ENCODE data around the gene SNX9.
"Not testable (repeated sequence)": the region's sequence is repeated elsewhere in the genome, so short reads cannot be mapped to it uniquely, and the experiment has no call there.

Gene SNX9

DNA sequence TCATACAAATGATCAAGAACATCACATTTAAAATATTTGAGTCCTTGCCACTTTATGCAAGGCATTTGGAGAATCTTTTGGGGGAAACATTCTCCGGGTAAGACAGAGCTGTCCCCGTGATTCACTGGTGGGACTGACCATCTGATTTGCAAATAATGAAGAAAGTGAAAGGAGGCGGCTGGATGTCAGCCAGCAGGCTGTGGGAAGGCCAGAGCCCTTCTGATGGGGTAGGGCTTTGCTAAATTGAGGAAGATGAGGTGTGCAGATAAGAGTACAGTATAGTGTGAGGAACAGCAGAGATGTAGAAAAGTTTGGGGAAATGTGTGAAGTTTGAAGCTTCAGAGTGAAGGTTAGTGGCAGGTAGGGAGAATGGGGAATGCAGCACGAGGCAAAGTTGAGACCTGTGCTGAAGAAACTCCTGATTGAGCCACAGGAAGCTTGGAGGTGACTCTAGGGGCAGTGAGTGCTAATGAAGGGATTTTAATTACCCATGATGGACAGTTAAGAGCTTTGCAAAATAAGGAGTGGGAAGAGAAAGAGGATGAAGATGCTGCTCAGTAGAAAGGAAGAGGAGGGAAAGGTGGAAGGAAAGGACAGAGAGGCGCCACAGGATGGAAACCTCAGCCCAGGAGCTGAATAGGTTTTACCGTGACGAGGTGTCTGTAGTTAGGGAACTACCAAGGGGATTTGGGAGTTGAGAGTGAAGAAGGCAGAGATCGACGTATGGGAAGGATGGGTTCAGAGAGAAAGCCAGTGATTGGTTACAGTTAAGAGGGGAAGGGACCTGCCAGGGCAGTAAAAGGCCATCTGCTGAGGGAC is 68.7 kb downstream of the SNX9 start:
- DNase-seq: no peak

DNA sequence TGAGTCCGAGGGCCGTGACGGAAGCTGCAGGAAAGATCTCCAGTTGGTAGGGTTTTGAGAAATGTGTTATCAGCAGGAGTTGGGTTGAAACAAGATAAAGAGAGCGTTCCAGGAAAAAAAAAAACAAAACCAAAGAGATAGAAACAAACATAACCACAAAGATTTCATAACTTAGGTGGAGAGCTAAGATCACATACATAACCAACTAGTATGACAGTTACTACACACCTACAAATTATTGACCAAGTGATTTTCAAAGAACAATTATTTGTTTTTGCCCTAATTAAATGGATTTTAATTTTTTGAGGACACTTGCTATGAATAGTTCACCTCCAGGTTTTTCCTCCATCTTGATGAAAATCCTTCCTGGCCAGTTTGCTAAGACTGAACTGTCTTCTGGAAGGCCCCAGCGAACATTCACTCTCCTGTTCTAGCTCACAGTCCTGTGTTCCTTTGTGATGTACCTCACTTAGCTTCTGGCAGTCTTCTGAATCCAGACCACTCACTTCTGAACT is 69.4 kb downstream of the SNX9 start:
- no peak for DNase-seq

DNA sequence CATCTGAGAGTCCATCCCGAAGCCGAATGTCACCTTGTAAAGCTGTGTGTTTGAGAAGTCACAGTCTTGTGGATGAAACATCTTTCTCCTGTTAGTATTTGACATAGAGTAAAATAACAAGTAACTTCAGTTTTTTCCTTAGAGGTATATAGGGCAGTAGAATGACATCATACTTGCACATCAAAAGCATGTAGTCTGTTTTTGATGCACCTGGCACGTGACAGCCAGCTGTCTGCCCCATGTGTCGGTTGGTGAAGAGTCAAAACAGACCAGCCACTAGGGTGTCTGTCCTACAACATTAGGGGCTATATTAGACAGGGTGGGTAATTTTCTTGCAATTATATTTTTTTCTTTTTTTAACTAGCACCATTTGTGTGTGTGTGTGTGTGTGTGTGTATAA is 70.2 kb downstream of the SNX9 start:
- DNase-seq: no peak

DNA sequence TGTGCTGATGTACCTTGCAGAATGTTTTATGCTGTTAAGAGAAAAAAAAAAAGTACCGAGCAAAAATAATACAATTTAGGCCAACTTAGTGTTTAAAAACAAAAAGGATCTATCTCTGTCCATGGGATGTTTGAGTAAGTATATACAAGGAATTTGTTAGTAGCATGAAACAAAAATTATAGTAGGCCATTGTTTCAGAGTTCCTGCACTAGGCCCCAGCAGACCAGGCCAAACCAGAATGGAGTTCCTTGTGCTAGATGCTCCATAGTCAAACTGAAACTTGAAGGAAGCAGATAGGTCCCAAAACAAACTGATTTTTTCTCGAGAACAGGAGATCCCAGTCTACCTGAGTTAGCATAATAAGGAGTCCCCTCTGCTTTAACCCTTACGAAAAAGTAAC is 72.5 kb downstream of the SNX9 start:
- DNase-seq: no peak

GRCh38 chr6:157896932-157897331 is 73.9 kb downstream of the SNX9 start:
- DNase-seq: no peak

- DNase-seq: no peak
Observed at GRCh38 chr6:157898169-157898568, 75.1 kb downstream of the SNX9 start.

DNA sequence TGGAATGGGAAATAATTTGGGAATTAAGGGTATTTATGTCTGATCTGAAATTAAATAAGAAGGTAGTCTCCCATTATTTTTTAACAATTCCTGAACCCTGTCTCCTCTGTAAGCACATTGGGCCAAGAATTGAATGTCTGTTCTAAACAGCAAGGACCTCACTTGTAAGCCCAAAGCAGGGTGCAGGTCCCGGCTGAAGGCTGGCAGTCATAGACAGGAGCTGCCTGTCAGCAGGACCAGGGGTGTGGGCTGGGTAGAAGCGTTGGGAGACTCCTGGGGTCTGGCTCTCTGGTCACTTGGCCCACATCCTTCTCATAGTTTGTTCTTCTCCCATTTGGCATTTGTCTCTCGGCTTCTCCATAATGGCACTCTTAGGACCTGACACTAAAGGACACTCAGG is 75.6 kb downstream of the SNX9 start:
- no peak for DNase-seq

DNA sequence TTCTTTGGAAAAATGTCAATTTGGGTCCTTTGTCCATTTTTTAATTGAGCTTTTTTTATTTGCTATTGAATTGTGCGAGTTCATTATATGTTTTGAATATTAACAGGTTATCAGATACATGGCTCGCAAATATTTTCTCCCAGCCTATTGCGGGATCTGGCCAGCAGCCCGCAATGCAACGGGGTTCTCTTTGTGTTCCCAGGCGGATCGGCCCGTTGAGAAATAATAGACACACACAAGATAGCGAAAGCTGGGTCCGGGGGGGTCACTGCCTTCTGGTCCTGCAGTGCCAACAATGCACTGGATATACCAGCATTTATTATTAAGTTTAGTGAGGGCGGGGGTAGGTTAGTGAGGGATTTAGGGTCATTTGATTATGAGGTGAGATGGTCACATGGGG is 77.2 kb downstream of the SNX9 start:
- DNase-seq: not testable (repeated sequence)

DNA sequence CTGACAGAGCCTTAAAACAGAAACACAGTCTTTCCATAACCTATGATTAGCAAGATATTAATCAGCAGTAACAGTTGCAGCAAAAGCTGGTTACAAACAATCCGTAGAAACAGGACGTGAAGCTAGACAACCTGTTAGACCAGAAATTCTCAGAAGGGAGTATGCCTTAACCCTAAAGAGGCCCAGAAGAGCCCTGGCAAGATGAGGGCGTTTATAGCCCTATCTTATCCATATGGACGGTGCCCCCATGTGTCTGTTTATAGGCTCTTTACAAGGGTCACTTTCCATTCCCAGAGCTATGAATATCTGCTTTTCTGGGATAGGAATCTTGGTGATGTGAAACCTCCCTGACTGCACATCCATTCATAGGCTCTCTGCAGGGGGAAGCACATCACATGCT is 77.7 kb downstream of the SNX9 start:
- DNase-seq: not testable (repeated sequence)

DNA sequence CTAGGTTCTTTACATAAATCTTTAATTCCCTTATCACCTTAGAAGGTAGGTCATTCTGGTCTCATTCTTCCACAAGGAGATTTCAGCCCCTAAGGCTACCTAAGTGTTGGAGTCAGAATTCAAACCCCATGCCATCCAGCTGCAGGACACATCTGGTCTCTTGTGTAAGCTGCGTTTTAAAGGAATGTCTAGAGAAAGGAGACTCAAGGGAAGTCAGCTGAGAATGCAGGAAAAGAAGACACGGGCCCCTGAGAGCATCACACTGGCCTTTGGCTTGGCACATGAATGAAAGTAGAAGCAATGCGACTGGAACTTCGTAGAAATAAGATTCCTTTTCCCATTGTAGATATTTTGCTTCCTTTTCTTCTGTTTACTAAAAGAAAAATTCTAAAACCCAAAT is 82.0 kb downstream of the SNX9 start:
- no peak for DNase-seq

- no peak for DNase-seq
Observed at GRCh38 chr6:157905590-157906342, 82.7 kb downstream of the SNX9 start.

- no peak for DNase-seq
Observed at GRCh38 chr6:157906537-157907061, 83.6 kb downstream of the SNX9 start.

GRCh38 chr6:157907651-157908050 is 84.6 kb downstream of the SNX9 start:
- DNase-seq: no peak

- no peak for DNase-seq
Observed at GRCh38 chr6:157908369-157909281, 85.6 kb downstream of the SNX9 start.

- DNase-seq: no peak
Observed at GRCh38 chr6:157909282-157909664, 86.2 kb downstream of the SNX9 start.

GRCh38 chr6:157911278-157911677 is 88.2 kb downstream of the SNX9 start:
- no peak for DNase-seq

DNA sequence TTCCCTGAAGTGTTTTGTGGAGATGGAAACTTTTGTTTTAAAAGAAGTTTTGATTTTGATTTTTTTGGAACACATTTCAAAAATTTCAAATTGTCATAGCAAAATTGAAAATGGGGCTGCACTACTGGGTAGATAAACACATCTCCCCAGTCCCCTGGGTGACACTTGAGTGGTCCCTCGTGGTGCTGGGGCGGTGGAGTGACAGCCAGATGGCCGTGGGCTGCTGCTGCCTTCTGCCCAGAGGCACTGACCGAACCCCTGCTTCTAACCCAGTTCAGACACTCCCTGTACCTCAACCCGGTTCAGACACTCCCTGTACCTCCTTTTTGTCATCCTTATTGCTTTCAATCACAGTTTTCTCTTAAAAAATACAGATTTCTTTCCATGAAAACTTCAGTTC is 88.7 kb downstream of the SNX9 start:
- no peak for DNase-seq

DNA sequence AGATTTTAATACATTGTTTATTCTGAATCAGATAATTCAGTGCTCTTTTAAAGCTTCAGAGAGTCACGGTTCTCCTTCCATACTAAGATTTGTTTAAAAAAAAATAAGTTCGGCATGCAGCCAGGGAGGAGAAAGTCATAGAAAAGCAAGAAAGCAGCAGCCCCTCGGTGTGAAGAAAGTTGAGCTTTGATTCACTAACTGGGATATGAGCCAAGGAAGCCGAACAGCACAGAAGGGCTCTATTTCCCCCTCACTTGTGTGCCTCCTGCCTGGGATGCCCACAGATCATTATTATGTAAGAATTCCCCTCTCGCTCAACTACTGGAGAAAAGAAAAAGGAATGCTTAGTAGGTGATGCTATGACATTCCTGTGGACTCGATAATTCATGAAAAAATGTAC is 89.3 kb downstream of the SNX9 start:
- DNase-seq: no peak

DNA sequence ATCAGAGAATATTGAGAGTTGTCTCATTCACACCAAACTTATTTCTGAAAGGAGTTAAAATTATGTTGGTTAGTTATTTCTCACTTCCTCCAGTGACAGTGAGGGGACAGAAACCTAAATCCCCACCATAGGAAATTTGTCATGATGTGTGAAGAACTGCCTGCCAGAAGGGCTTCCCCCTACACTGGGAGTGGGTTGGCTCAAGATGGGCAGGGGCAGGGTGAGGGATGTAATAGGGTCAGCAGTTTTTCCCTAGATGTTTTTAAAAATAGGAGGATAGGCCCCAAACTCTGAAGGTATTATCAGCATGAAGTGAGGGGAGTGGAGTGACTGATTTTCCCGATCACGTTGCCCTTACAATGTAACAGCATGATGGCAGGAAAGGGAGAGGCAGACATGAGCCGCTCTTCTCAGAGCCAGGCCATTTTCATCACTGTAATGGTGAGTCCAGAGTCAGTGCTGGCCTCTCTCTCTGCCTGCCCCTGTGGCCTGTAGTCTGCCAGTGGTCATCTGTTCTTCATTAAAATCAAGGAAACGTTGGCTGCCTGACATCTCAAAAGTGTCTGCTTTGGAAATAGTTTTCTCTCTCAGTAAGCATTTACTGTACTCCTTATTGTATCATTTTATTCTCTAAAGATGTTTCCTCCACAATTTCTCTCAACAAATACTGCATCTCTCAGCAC is 98.8 kb downstream of the SNX9 start:
- no peak for DNase-seq

DNA sequence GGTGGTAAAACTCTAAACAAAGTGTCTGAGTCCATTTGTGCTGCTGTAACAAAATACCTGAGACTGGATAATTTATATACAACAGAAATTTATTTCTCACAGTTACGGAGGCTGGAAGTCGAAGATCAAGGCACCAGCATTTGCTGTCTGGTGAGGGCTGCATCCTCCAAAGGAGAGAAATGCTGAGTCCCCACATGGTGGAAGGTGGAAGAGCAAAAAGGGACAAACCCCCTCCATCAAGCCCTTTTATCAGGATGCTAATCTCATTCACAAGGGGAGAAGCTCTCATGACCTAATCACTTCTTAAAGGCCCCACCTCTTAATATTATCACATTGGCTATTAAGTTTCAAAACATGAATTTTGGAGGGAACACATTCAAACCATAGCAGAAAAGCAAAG is 102.7 kb downstream of the SNX9 start:
- DNase-seq: no peak

- DNase-seq: no peak
Observed at GRCh38 chr6:157927011-157927410, 104.0 kb downstream of the SNX9 start.

GRCh38 chr6:157928428-157928827 is 105.4 kb downstream of the SNX9 start:
- no peak for DNase-seq

Data from NCI-H1930 (cell line).